Measurements from ENCODE around the gene SLC66A3.

GRCh38 chr2:11159574-11160170 is 4.4 kb downstream of the SLC66A3 start:
- TF ChIP-seq CTCF (IDR thresholded peaks at IDR 0.05) (no peak), POLR2A (IDR thresholded peaks at IDR 0.05) (no peak), EP300 (IDR thresholded peaks at IDR 0.05; ENCODE audit: low read depth) (no peak), POLR2AphosphoS5 (IDR thresholded peaks at IDR 0.05) (no peak)

Measured in transverse colon (tissue), 4 donors.